ENCODE measurements around the gene MYBPH. TPM values are rescaled to one million over a fixed set of nuclear protein-coding genes. Genes with fewer than 3 reads are reported as not detected.

The MYBPH gene
- total and polyA plus RNA-seq, 2 of the 13 experiments (the other 11 are each of a cell fraction or from before 2014, with no cell fraction given): not detected

- Histone ChIP-seq H3K9ac (ENCODE audit: insufficient read depth, low read depth, low read length) (no peak within 1 kb of the TSS), H3K9me3 (ENCODE audit: low read length) (no peaks in the 10 kb centered on the region), H3K27ac (ENCODE audit: extremely low read length, insufficient read depth, low read length) (no peak within 1 kb of the TSS), H3K27me3 (ENCODE audit: control insufficient read depth in 1 of 2, insufficient read depth in 2 of 2, low read length in 2 of 2) (peaks cover 7 to 30% of the 10 kb centered on the region in 2 experiments; a peak in 4 of 5 replicates), H3K79me2 (ENCODE audit: insufficient read depth, low read length) (no peaks in the 10 kb centered on the region), H3K4me3 (replicated peaks in 1 of 3; ENCODE audit: insufficient read depth in 1 of 3, low read depth in 2 of 3, low read length in 3 of 3) (peak within 1 kb of the TSS in 1 of 3 experiments; percentile 45; a peak in 2 of 6 replicates), H4K20me1 (ENCODE audit: insufficient read depth, low read length) (no peaks in the 10 kb centered on the region), H2AFZ (ENCODE audit: low read length) (no peak within 1 kb of the TSS), H3K4me2 (ENCODE audit: low read depth, low read length) (peak within 1 kb of the TSS; percentile 54), H3K36me3 (replicated peaks in 1 of 2; ENCODE audit: control insufficient read depth in 1 of 2, insufficient read depth in 2 of 2, low read length in 2 of 2) (no peaks in the 10 kb centered on the region), H3K4me1 (ENCODE audit: insufficient read depth, low read length) (peaks cover 23% of the 10 kb centered on the region; the same call in 1 of the 2 replicates)
- WGBS (ENCODE audit: low lambda C conversion rate): 0% methylated on average over 8 of the region's 51 CpGs
- ATAC-seq (peak; percentile 96), DNase-seq (ENCODE audit: low spot score) (peak; percentile 35), FAIRE-seq (no peak)
- BruUV-seq (replicated peaks): no TSS peak
- in situ Hi-C loops (cut with HindIII; ENCODE audit: extremely low pct_ligation_motif_present, low pct_unique_long_range_greater_than_20kb): no loop called here
- CTCF ChIA-PET (ENCODE audit: low intra/inter-chr PET ratio, low total read pairs): no interaction called here
- POLR2A ChIA-PET: no interaction called here
- intact Hi-C loops (cut with micrococcal nuclease; ENCODE audit: unreplicated experiment): no loop called here
- TF ChIP-seq PCBP1 (IDR thresholded peaks at IDR 0.05; ENCODE audit: borderline replicate concordance, low read depth, low read length) (no peak), ONECUT2 (CRISPR knock-in tag; IDR thresholded peaks at IDR 0.05) (no peak), SIN3B (IDR thresholded peaks at IDR 0.05; ENCODE audit: low read length) (no peak), ZFP91 (CRISPR knock-in tag; IDR thresholded peaks at IDR 0.05; ENCODE audit: borderline replicate concordance) (peak; percentile 99), HNRNPH1 (optimal IDR thresholded peaks at IDR 0.05; ENCODE audit: low read depth, low read length) (no peak), ZNF121 (CRISPR knock-in tag; IDR thresholded peaks at IDR 0.05) (no peak), HMG20A (CRISPR knock-in tag; IDR thresholded peaks at IDR 0.05; ENCODE audit: borderline replicate concordance) (no peak), ZNF800 (CRISPR knock-in tag; IDR thresholded peaks at IDR 0.05) (peak; percentile 93), CREB1 (IDR thresholded peaks at IDR 0.05) (no peak), CREB1 (CRISPR knock-in tag; IDR thresholded peaks at IDR 0.05) (no peak), HDAC6 (IDR thresholded peaks at IDR 0.05; ENCODE audit: low read depth, low read length) (no peak), NFRKB (IDR thresholded peaks at IDR 0.05) (no peak), ZNF263 (CRISPR knock-in tag; IDR thresholded peaks at IDR 0.05) (peak; percentile 19; the same call in 1 of the 2 replicates), ATF7 (IDR thresholded peaks at IDR 0.05) (no peak), ATF7 (CRISPR knock-in tag; IDR thresholded peaks at IDR 0.05) (no peak), UBTF (CRISPR knock-in tag; IDR thresholded peaks at IDR 0.05) (peak; percentile 38; the same call in 1 of the 2 replicates), HNRNPLL (IDR thresholded peaks at IDR 0.05; ENCODE audit: low read depth, low read length, poor library complexity, severe bottlenecking) (peak; percentile 23), TFDP2 (CRISPR knock-in tag; IDR thresholded peaks at IDR 0.05) (peak; percentile 24; the same call in 1 of the 2 replicates)
These were observed 47.8 kb downstream of the MYBPH start, which contains the start of gene ADORA1 for GRCh38 chr1:203127666-203128430. ADORA1 (plus strand) TSS chr1:203127726; CDS start chr1:203128842, 1,116 bp downstream.

Data from HepG2 (cell line).